Endodermal cell (in vitro differentiated cells): ENCODE measurements around the gene AARS1. TPM values are rescaled to one million over a fixed set of nuclear protein-coding genes. Genes with fewer than 3 reads are reported as not detected.
"Not testable (repeated sequence)": the region's sequence is repeated elsewhere in the genome, so short reads cannot be mapped to it uniquely, and the experiment has no call there.

Experiments used
- DNase-seq: peaks from one replicate; pipeline ENCODE4 v3.0.0-alpha.2; 2017
- H3K27ac ChIP-seq: 2 replicates; pipeline ENCODE4 v1.5.1; 2013; ENCODE audit warnings: mild to moderate bottlenecking, low read depth, low read length, moderate library complexity
- H3K27me3 ChIP-seq: 2 replicates; pipeline ENCODE4 v1.6.1; 2013; ENCODE audit warnings: mild to moderate bottlenecking, low read length, moderate library complexity; ENCODE audit not compliant: insufficient read depth, control insufficient read depth, poor library complexity, severe bottlenecking
- H3K36me3 ChIP-seq: 2 replicates; pipeline ENCODE4 v1.7.0; 2013; ENCODE audit warnings: mild to moderate bottlenecking, low read length, moderate library complexity; ENCODE audit not compliant: control insufficient read depth, insufficient read depth
- H3K4me1 ChIP-seq: one replicate; pipeline ENCODE4 v1.7.0; 2013; ENCODE audit warnings: low read length; ENCODE audit not compliant: control insufficient read depth, insufficient read depth
- H3K4me3 ChIP-seq: 2 replicates; pipeline ENCODE4 v1.5.1; 2013; ENCODE audit warnings: mild to moderate bottlenecking, low read length, moderate library complexity
- H3K9ac ChIP-seq: 2 replicates; pipeline ENCODE4 v1.6.1; 2013; ENCODE audit warnings: mild to moderate bottlenecking, low read length, moderate library complexity; ENCODE audit not compliant: poor library complexity, severe bottlenecking; ENCODE audit errors: extremely low read depth
- H3K9me3 ChIP-seq: 2 replicates; pipeline ENCODE4 v1.6.1; 2013; ENCODE audit warnings: mild to moderate bottlenecking, low read length, moderate library complexity; ENCODE audit not compliant: control insufficient read depth
- H3K27ac Mint-ChIP-seq: 2 replicates; pipeline ENCODE4 v1.8.0; 2020; ENCODE audit warnings: mixed read lengths
- H3K27me3 Mint-ChIP-seq: 2 replicates; pipeline ENCODE4 v1.8.0; 2021; ENCODE audit warnings: mild to moderate bottlenecking, mixed read lengths; ENCODE audit not compliant: insufficient read depth
- H3K36me3 Mint-ChIP-seq: 2 replicates; pipeline ENCODE4 v1.8.0; 2020; ENCODE audit warnings: low read depth, mixed read lengths
- H3K4me1 Mint-ChIP-seq: 2 replicates; pipeline ENCODE4 v1.8.0; 2020; ENCODE audit warnings: mixed read lengths
- H3K4me3 Mint-ChIP-seq: 2 replicates; pipeline ENCODE4 v1.8.0; 2020; ENCODE audit warnings: mild to moderate bottlenecking, moderate library complexity, mixed read lengths
- H3K9me3 Mint-ChIP-seq: 2 replicates; pipeline ENCODE4 v1.8.0; 2020; ENCODE audit warnings: mild to moderate bottlenecking, mixed read lengths
- WGBS, 2 experiments: methylation state at CpG; one replicate each; pipeline versions ENCODE4 v1.1.5 to v1.1.7; 2013; ENCODE audit warnings: missing lambda C conversion rate in 2 of 2, mixed read lengths in 1 of 2; ENCODE audit not compliant: insufficient coverage in 1 of 2, insufficient read length in 1 of 2; 5-methylcytosine and 5-hydroxymethylcytosine counted together
- total RNA-seq, 2 donors: library from RNA; stranded (reverse); fragmentation: NEBNext Ultra II Directional in 1 of 2; extraction: Animal tissue kit (Norgen Biotek cat#: 25700) in 1 of 2; gene quantifications; 2 replicates in 1 of 2; 3 replicates in 1 of 2; pipeline ENCODE4 v1.2.1, GENCODE V29; 2021

Gene AARS1
- total RNA-seq, 2 donors from 2014 or later: 132 to 143 TPM

DNA sequence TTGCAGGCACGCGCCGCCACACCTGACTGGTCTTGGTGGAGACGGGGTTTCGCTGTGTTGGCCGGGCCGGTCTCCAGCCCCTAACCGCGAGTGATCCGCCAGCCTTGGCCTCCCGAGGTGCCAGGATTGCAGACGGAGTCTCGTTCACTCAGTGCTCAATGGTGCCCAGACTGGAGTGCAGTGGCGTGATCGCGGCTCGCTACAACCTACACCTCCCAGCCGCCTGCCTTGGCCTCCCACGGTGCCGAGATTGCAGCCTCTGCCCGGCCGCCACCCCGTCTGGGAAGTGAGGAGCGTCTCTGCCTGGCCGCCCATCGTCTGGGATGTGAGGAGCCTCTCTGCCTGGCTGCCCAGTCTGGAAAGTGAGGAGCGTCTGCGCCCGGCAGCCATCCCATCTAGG is 85.3 kb downstream of the AARS1 start:
- Mint-ChIP-seq H3K36me3 (peaks cover 26% of the 10 kb centered on the region), H3K9me3 (peaks cover 15% of the 10 kb centered on the region)
- H3K9ac ChIP-seq, H3K27ac Mint-ChIP-seq, H3K27me3 Mint-ChIP-seq, H3K27ac ChIP-seq, H3K4me3 Mint-ChIP-seq, H3K4me3 ChIP-seq, H3K36me3 ChIP-seq, H3K9me3 ChIP-seq, H3K4me1 Mint-ChIP-seq, DNase-seq, H3K27me3 ChIP-seq, H3K4me1 ChIP-seq: not testable (repeated sequence)
- 99% methylated on average over 8 of the region's 29 CpGs; no CpG with 5 or more reads in 1 of the 2 experiments for WGBS, 2 experiments

DNA sequence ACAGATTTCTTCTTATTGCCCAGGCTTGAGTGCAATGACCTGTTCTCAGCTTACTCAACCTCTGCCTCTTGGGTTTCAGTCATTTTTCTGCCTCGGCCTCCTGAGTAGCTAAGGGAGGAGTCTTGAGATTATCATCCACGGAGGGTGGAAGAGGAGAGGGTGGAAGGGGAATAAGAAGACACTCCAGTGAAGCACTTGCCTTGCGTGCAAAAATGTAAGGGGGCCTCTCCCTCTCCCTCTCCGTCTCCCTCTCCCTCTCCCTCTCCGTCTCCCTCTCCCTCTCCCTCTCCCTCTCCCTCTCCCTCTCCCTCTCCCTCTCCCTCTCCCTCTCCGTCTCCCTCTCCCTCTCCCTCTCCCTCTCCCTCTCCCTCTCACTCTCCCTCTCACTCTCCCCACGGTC is 85.8 kb downstream of the AARS1 start:
- not testable (repeated sequence) for H3K27ac Mint-ChIP-seq, H3K4me1 ChIP-seq, DNase-seq, H3K9me3 ChIP-seq, H3K4me3 Mint-ChIP-seq, H3K36me3 ChIP-seq, H3K9ac ChIP-seq, H3K4me1 Mint-ChIP-seq, H3K27me3 Mint-ChIP-seq, H3K27me3 ChIP-seq, H3K4me3 ChIP-seq, H3K27ac ChIP-seq
- WGBS, 2 experiments: 95 to 100% methylated on average over 1 to 2 of the region's 7 CpGs
- Mint-ChIP-seq H3K9me3 (peaks cover 15% of the 10 kb centered on the region), H3K36me3 (peaks cover 26% of the 10 kb centered on the region)

Other genes starting within 250 kb of the AARS1 start
- gene PDPR, start 175.2 kb downstream of the AARS1 start, total RNA-seq: 10 to 100 TPM; 28.3 to 28.6 TPM
- gene CLEC18C, start 115.7 kb downstream of the AARS1 start, total RNA-seq: under 1 TPM in 1 of 2 donors, not detected in 1; 0.20 TPM
- 10 to 100 TPM; 31.1 to 33.6 TPM for gene EXOSC6, start 37.6 kb downstream of the AARS1 start, total RNA-seq
- 10 to 100 TPM; 39.2 to 43.5 TPM for gene DDX19B, start 9.7 kb upstream of the AARS1 start, total RNA-seq
- gene DDX19A, start 57.4 kb upstream of the AARS1 start, total RNA-seq: 10 to 100 TPM; 45.7 to 46.1 TPM
- gene ST3GAL2, start 149.6 kb upstream of the AARS1 start, total RNA-seq: 10 to 100 TPM; 56.4 to 57.8 TPM
- 10 to 100 TPM; 18.7 to 19.5 TPM for gene FCSK, start 165.1 kb upstream of the AARS1 start, total RNA-seq
- 10 to 100 TPM; 62.7 to 71.4 TPM for gene COG4, start 234.0 kb upstream of the AARS1 start, total RNA-seq
- gene SF3B3, start 234.3 kb upstream of the AARS1 start, total RNA-seq: 100 to 1,000 TPM; 479 to 484 TPM